Common myeloid progenitor, CD34-positive (primary cell): ENCODE data around the gene MANSC4.

ENCODE experiments used
- CTCF ChIA-PET: fragments of 350-600 bp; sonication (Branson Sonifier 250); formaldehyde crosslinking; loops from one replicate; lab custom pipeline; 2021; ENCODE audit warnings: antibody characterized with exemption; lab: Charles Lee
- POLR2A ChIA-PET: fragments of 350-600 bp; sonication (Branson Sonifier 250); formaldehyde crosslinking; loops from one replicate; lab custom pipeline; 2021; ENCODE audit warnings: antibody characterized with exemption; lab: Charles Lee
- DNase-seq, 3 donors: peaks; one replicate each; pipeline versions ENCODE4 v3.0.0 to v3.0.0-alpha.2; 2013
- H3K27ac ChIP-seq, 2 experiments: 1 replicate in 1 of 2; 2 replicates in 1 of 2; pipeline ENCODE4 v1.7.0; 2013; ENCODE audit warnings: inconsistent platforms in 2 of 2, low read length in 2 of 2, mild to moderate bottlenecking in 2 of 2, low read depth in 1 of 2, moderate library complexity in 1 of 2; ENCODE audit not compliant: severe bottlenecking in 2 of 2, insufficient read depth in 1 of 2, poor library complexity in 1 of 2
- H3K27me3 ChIP-seq, 5 experiments: replicated peaks in 2 of 5; 1 replicate in 3 of 5; 2 replicates in 2 of 5; pipeline versions ENCODE4 v1.6.1 to v1.7.0; 2013; ENCODE audit warnings: low read length in 4 of 5, mild to moderate bottlenecking in 2 of 5, moderate library complexity in 2 of 5, inconsistent platforms in 1 of 5; ENCODE audit not compliant: insufficient read depth in 5 of 5, control insufficient read depth in 4 of 5
- H3K36me3 ChIP-seq, 4 experiments: 1 replicate in 2 of 4; 2 replicates in 2 of 4; pipeline versions ENCODE4 v1.6.1 to v1.7.0; 2013; ENCODE audit warnings: low read length in 3 of 4, control low read depth in 1 of 4, mild to moderate bottlenecking in 1 of 4; ENCODE audit not compliant: control insufficient read depth in 4 of 4, insufficient read depth in 4 of 4
- H3K4me1 ChIP-seq, 4 experiments: 1 replicate in 3 of 4; 2 replicates in 1 of 4; pipeline versions ENCODE4 v1.6.1 to v1.7.1; 2013; ENCODE audit warnings: low read length in 3 of 4, mild to moderate bottlenecking in 3 of 4, control low read depth in 1 of 4, inconsistent platforms in 1 of 4, moderate library complexity in 1 of 4; ENCODE audit not compliant: control insufficient read depth in 4 of 4, insufficient read depth in 4 of 4; ENCODE audit errors: control extremely low read depth in 1 of 4
- H3K4me3 ChIP-seq, 7 experiments: 1 replicate in 4 of 7; 2 replicates in 3 of 7; pipeline versions ENCODE4 v1.5.1 to v1.7.0; 2013; ENCODE audit warnings: mild to moderate bottlenecking in 7 of 7, low read length in 6 of 7, moderate library complexity in 6 of 7, inconsistent platforms in 2 of 7, low read depth in 2 of 7, control low read depth in 1 of 7; ENCODE audit not compliant: insufficient read depth in 4 of 7, control insufficient read depth in 1 of 7; ENCODE audit errors: extremely low read depth in 1 of 7
- H3K9me3 ChIP-seq, 5 experiments: 1 replicate in 4 of 5; 2 replicates in 1 of 5; pipeline versions ENCODE4 v1.6.1 to v1.7.1; 2013; ENCODE audit warnings: low read length in 4 of 5, mild to moderate bottlenecking in 2 of 5, inconsistent platforms in 1 of 5, low read depth in 1 of 5, moderate library complexity in 1 of 5; ENCODE audit not compliant: control insufficient read depth in 4 of 5, insufficient read depth in 2 of 5; ENCODE audit errors: control extremely low read depth in 1 of 5
- WGBS: methylation state at CpG from one replicate; pipeline ENCODE4 v1.1.5; 2013; ENCODE audit not compliant: insufficient coverage; 5-methylcytosine and 5-hydroxymethylcytosine counted together

Gene MANSC4

DNA sequence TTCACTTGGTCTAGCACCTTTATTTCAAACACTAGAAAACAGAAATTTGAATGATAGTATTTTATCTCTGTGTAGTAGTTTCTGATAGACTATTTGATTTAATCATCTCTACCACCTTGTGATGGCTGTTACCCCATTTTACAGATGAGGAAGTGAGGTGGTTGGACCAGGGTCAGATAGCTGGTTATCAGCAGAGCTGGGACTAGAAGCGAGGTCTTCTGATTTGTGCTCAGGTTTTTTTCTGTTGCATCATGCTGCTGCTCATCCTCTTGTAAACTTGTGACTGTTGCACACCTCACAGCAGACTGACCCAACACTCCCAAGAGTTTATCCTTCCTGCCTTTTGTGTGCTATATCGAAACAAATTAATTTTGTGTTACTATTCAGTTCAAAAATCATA, 10.1 kb upstream of the MANSC4 start:
- ChIA-PET POLR2A (no interaction called here), CTCF (no interaction called here)
- no peak overlapping the region for H3K4me3 ChIP-seq
- no peaks in the 10 kb centered on the region for H3K27me3 ChIP-seq
- no peaks in the 10 kb centered on the region for H3K9me3 ChIP-seq
- no peak overlapping the region for H3K27ac ChIP-seq
- DNase-seq, result no peak
- peaks cover 0 to 4% (median 0%) of the 10 kb centered on the region in 4 experiments for H3K4me1 ChIP-seq
- peaks cover 6 to 56% (median 36%) of the 10 kb centered on the region in 4 experiments for H3K36me3 ChIP-seq
- no CpG with 5 or more reads among the region's 2 CpGs for WGBS

GRCh38 chr12:27787559-27787958, 7.5 kb upstream of the MANSC4 start:
- DNase-seq, result no peak
- CTCF ChIA-PET, result interaction anchor here (0.8 to 0.9 kb wide), 2 partner anchors 12 to 33 kb away, joined by 3 read pairs; no protein-coding TSS in a partner anchor
- H3K4me1 ChIP-seq, result peaks cover 0 to 4% (median 0%) of the 10 kb centered on the region in 4 experiments
- H3K27ac ChIP-seq, result no peak overlapping the region
- POLR2A ChIA-PET, result no interaction called here
- no peaks in the 10 kb centered on the region for H3K9me3 ChIP-seq
- no peaks in the 10 kb centered on the region for H3K27me3 ChIP-seq
- WGBS, result no CpG with 5 or more reads among the region's 2 CpGs
- H3K4me3 ChIP-seq, result no peak overlapping the region
- H3K36me3 ChIP-seq, result peaks cover 2 to 33% (median 21%) of the 10 kb centered on the region in 4 experiments

DNA sequence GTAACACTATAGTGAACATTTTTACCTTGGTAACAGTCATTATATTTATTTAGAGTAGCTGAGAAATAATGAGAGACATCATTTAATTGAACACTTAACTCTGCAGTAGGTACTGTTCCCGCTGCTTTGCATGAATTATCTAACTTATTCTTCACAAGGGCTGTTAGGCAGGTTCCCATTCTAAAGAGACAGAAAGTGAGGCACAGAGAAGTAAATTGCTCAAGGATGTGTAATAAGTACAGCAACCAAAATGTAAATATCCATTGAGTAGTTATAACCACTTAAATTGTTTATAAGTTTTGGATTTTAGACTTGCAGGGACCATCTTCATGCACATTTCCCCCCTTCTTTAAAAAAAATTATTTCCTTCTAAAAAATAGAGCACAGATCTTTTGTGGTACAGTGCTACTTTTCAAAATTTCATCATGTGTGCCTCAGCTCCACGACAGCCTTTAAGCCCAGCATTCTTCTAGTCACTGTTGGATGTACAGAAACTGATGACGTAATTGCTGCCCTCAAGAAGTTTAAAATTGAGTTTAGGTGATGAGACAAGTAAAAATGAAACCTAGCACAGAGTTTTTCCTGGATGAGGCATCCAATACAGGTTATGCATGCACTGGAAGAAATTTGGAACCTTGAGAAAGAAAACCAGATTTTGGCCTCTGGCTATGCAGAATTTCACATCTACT, 6.0 kb upstream of the MANSC4 start:
- peaks cover 4 to 10% (median 7%) of the 10 kb centered on the region in 4 experiments for H3K4me1 ChIP-seq
- ChIA-PET CTCF (no interaction called here), POLR2A (no interaction called here)
- H3K9me3 ChIP-seq, result no peaks in the 10 kb centered on the region
- DNase-seq, result no peak
- WGBS, result 76% methylated on average over 2 of the region's 3 CpGs
- H3K27me3 ChIP-seq, result no peaks in the 10 kb centered on the region
- H3K4me3 ChIP-seq, result peak overlapping the region in 1 of 7 experiments; percentile 6
- no peak overlapping the region for H3K27ac ChIP-seq
- H3K36me3 ChIP-seq, result peaks cover 0 to 29% (median 15%) of the 10 kb centered on the region in 4 experiments

- H3K4me1 ChIP-seq, result peaks cover 4 to 25% (median 20%) of the 10 kb centered on the region in 4 experiments
- no CpG with 5 or more reads among the region's 1 CpG for WGBS
- H3K27ac ChIP-seq, result no peak overlapping the region
- CTCF ChIA-PET, result no interaction called here
- H3K9me3 ChIP-seq, result no peaks in the 10 kb centered on the region
- H3K36me3 ChIP-seq, result peaks cover 0 to 13% (median 7%) of the 10 kb centered on the region in 4 experiments
- no peaks in the 10 kb centered on the region for H3K27me3 ChIP-seq
- POLR2A ChIA-PET, result no interaction called here
- no peak overlapping the region for H3K4me3 ChIP-seq
- no peak for DNase-seq
Observed at GRCh38 chr12:27782481-27782880, 2.4 kb upstream of the MANSC4 start.

GRCh38 chr12:27781680-27782079, 1.6 kb upstream of the MANSC4 start:
- DNase-seq, result no peak
- ChIA-PET CTCF (no interaction called here), POLR2A (no interaction called here)

DNA sequence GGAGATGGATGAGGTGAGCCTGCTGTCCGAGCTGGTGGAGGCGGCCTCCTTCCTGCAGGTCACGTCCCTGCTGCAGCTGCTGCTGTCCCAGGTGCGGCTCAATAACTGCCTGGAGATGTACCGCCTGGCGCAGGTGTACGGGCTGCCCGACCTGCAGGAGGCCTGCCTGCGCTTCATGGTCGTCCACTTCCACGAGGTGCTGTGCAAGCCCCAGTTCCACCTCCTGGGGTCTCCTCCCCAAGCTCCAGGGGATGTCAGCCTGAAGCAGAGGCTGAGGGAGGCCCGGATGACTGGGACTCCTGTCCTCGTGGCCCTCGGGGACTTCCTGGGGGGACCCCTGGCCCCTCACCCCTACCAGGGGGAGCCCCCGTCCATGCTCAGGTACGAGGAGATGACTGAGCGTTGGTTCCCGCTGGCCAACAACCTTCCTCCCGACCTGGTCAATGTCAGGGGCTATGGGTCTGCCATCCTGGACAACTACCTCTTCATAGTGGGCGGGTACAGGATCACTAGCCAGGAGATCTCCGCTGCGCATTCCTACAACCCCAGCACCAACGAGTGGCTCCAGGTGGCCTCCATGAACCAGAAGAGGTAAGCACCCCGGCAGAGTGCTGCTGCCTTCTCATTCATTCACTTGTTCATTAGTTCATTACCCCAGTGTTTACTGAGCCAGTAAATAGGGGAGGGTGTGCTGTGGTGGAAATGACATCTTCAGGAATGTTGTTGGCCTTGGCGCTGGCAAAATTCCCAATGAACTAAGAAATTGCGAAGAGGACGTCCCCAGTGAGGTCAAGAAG, 774 bp upstream of the MANSC4 start:
- Histone ChIP-seq H3K36me3 (peaks cover 0 to 13% (median 7%) of the 10 kb centered on the region in 4 experiments), H3K4me1 (peaks cover 0 to 25% (median 20%) of the 10 kb centered on the region in 4 experiments), H3K27ac (peak overlapping the region in 1 of 2 experiments; percentile 70), H3K4me3 (peak overlapping the region; percentile 57 to 91 (median 82)), H3K9me3 (no peaks in the 10 kb centered on the region), H3K27me3 (no peaks in the 10 kb centered on the region)
- ChIA-PET CTCF (interaction anchor here (0.8 to 1.4 kb wide), 3 partner anchors 11 to 67 kb away, joined by 3 to 10 read pairs (median 5); no protein-coding TSS in a partner anchor), POLR2A (interaction anchor here (0.9 kb wide), 1 partner anchor 12 kb away, joined by 3 read pairs; no protein-coding TSS in a partner anchor)
- peak; percentile 17 to 63 (median 50) for DNase-seq
- WGBS, result 15% methylated on average over 19 of the region's 27 CpGs

More at GRCh38 chr12:27781680-27782079, 1.6 kb upstream of the MANSC4 start:
- Histone ChIP-seq H3K4me3 (peak overlapping the region in 2 of 7 experiments; percentile 68 to 91), H3K27ac (no peak overlapping the region), H3K36me3 (peaks cover 0 to 13% (median 7%) of the 10 kb centered on the region in 4 experiments), H3K4me1 (peaks cover 4 to 25% (median 20%) of the 10 kb centered on the region in 4 experiments), H3K27me3 (no peaks in the 10 kb centered on the region), H3K9me3 (no peaks in the 10 kb centered on the region)
- WGBS, result 73% methylated on average over 3 of the region's 5 CpGs
